Coronary artery (tissue), 2 donors: Measurements from ENCODE around the gene CCDC88B.

ENCODE experiments used
- DNase-seq: peaks from one replicate; pipeline ENCODE4 v3.0.0-alpha.2; 2017; ENCODE audit warnings: low spot score
- H3K27ac ChIP-seq, 2 donors: fragments of 200-600 bp; sonication (generic); one replicate each; pipeline ENCODE4 v1.5.1; 2016 to 2019
- H3K4me3 ChIP-seq: fragments of 200-600 bp; sonication (generic); 2 replicates; pipeline ENCODE4 v1.5.1; 2016; ENCODE audit warnings: mild to moderate bottlenecking, moderate library complexity
- TF ChIP-seq, protein P1 (sequence below): fragments of 200-600 bp; sonication (generic); IDR thresholded peaks from one replicate; pipeline ENCODE4 v1.5.1; 2019; ENCODE audit warnings: antibody characterized with exemption

CCDC88B gene

DNA sequence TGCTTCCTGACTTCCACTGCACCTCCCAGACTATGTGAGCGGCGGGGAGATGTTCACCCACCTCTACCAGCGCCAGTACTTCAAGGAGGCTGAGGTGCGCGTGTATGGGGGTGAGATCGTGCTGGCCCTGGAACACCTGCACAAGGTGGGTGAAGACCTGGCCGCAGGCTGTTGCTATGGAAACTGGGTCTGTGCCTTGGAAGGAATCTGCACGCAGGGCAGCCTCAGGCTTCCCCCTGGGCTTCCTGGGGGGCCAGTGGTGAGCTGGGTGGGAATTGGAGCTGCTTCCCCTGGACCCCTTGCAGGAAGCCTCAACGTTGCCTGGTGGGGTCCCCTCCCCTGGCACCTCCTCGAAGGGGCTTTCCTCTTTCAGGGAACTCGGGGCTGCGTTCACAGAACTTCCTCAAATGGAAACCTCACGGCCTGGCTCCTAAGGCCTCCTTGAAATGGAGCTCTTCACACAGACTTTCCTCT is 20.5 kb downstream of the CCDC88B start:
- H3K4me3 ChIP-seq = peak overlapping the region; percentile 89
- TF ChIP-seq, protein P1, sequence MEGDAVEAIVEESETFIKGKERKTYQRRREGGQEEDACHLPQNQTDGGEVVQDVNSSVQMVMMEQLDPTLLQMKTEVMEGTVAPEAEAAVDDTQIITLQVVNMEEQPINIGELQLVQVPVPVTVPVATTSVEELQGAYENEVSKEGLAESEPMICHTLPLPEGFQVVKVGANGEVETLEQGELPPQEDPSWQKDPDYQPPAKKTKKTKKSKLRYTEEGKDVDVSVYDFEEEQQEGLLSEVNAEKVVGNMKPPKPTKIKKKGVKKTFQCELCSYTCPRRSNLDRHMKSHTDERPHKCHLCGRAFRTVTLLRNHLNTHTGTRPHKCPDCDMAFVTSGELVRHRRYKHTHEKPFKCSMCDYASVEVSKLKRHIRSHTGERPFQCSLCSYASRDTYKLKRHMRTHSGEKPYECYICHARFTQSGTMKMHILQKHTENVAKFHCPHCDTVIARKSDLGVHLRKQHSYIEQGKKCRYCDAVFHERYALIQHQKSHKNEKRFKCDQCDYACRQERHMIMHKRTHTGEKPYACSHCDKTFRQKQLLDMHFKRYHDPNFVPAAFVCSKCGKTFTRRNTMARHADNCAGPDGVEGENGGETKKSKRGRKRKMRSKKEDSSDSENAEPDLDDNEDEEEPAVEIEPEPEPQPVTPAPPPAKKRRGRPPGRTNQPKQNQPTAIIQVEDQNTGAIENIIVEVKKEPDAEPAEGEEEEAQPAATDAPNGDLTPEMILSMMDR = no peak
- DNase-seq = no peak

DNA sequence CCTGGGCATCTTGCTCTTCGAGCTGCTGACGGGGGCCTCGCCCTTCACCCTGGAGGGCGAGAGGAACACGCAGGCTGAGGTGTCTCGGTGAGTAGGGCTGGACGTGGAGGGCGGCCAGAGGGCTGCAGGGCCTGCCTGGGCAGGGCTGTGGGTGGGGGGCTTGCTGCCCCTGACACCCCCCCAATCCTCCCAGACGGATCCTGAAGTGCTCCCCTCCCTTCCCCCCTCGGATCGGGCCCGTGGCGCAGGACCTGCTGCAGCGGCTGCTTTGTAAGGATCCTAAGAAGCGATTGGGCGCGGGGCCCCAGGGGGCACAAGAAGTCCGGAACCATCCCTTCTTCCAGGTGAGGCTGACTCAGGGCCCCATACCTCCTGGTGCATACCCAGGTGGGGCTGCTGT is 21.7 kb downstream of the CCDC88B start:
- H3K4me3 ChIP-seq = no peak overlapping the region
- TF ChIP-seq, protein P1 = no peak
- peak; percentile 74 for DNase-seq
- H3K27ac ChIP-seq = no peak overlapping the region

More for the DNA sequence above, 20.5 kb downstream of the CCDC88B start:
- H3K27ac ChIP-seq = no peak overlapping the region

DNA sequence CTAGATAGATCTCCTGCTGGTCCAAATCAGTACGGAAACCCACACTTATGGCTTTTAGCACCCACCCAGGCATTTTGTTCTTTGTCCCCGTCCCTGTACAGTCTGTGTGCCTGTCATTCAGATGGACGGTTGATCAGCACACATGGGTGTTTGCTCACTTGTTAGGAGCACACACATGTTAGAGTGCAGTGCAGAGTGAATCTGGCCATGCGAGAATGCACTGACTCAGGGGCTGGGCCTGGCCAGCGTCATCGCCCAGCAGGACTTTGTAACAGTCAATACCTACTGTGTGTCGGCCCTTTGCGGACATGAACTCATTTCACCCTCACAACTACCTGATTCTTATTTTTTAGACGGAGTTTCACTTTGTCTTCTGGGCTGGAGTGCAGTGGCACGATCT is 22.3 kb downstream of the CCDC88B start:
- no peak overlapping the region for H3K4me3 ChIP-seq
- H3K27ac ChIP-seq = no peak overlapping the region
- DNase-seq = no peak
- TF ChIP-seq, protein P1 = no peak

DNA sequence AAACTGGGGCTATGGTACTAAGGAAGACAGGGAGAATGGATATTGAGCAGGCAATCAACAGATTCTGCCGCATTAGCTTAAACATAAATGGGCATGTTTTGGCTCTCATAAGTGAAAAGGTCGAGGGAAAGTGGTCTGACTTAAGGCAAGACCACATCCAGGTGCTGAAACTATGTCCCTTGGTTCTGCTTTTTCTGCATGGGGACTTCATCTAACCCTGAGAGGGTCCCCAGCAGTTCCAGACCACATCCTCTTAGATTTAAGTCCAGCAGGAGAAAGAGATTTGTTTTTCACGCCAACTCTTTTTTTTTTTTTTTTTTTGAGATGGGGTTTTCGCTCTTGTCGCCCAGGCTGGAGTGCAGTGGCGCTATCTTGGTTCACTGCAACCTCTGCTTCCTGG is 24.4 kb downstream of the CCDC88B start:
- no peak for DNase-seq
- TF ChIP-seq, protein P1 = no peak
- no peak overlapping the region for H3K4me3 ChIP-seq
- no peak overlapping the region for H3K27ac ChIP-seq

DNA sequence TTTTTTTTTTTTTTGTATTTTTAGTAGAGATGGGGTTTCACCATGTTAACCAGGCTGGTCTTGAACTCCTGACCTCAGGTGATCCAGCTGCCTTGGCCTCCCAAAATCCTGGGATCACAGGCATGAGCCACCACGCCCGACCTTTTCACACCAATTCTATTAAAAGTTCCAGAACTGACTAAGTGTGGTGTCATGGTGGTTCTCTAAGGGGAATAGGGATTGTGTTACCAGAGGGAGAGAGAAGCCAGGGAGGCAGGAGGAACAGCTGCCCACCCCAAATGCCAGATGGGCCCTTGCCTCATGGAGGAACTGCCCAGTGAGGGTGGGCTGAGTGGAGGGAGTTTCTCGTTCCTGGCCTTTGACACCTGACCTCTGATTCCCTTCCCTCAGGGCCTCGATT is 24.9 kb downstream of the CCDC88B start:
- TF ChIP-seq, protein P1 = no peak
- DNase-seq = no peak
- no peak overlapping the region for H3K4me3 ChIP-seq
- no peak overlapping the region for H3K27ac ChIP-seq

DNA sequence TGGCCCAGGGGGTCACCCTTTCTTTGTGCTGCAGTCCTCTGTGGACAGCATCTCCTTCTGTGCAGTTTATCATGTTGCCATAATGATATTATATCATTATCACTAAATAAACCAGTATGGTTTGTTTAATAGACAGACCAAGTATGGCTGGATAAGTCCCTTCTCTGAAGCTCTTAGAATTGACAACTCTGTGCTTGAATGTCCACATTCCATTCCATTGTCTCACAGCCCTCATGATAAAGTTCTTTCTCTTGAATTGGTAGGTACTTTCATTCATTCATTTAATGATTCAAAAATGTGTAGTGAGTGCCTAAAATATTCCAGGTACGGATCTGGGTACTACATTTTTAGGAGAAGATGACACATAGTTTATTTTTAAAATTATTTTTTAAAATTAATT is 26.7 kb downstream of the CCDC88B start:
- no peak for DNase-seq
- Histone ChIP-seq H3K4me3 (no peak overlapping the region), H3K27ac (no peak overlapping the region)
- TF ChIP-seq, protein P1 = no peak

DNA sequence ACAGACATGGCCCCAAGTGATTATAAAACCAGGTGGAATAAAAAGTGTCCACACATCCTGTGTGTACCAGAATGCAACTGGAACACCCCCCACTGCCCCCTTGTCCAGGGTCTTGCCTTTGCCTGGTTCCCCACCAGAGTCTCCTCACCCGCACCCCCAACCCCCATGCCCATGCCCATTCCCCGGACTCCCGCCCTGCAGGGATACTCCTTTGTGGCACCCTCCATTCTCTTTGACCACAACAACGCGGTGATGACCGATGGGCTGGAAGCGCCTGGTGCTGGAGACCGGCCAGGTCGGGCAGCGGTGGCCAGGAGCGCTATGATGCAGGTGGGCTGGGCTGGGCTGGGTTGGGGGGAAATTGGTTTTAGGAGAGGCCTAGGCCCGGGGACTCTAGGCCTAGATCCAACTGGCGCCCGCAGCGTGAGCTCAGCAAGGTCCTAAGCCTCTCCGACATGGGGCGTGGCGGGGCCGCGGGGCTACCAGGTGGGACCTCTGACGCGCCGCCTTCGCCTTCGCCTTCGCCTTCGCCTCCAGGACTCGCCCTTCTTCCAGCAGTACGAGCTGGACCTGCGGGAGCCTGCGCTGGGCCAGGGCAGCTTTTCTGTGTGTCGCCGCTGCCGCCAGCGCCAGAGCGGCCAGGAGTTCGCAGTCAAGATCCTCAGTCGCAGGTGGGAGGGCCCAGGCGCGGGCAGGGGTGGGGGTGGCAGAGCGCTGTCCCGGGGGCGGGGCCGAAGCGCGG is 28.1 kb downstream of the CCDC88B start:
- no peak for DNase-seq
- TF ChIP-seq, protein P1 = no peak
- H3K4me3 ChIP-seq = no peak overlapping the region
- H3K27ac ChIP-seq = no peak overlapping the region
